PC-9 (cell line): ENCODE results near the gene IFTAP. TPM values are rescaled to one million over a fixed set of nuclear protein-coding genes. Genes with fewer than 3 reads are reported as not detected.

Source experiments
- BruUV-seq: library from RNA; stranded (reverse); fragments of 400-500 nt; replicated peaks from 2 replicates; lab custom pipeline; 2021; lab: Mats Ljungman, UMichigan
- CTCF ChIA-PET: fragments of 300-600 bp; sonication (Branson Sonifier 250); formaldehyde crosslinking; loops from one replicate; lab custom pipeline; 2022; ENCODE audit warnings: antibody characterized with exemption; lab: Charles Lee
- POLR2A ChIA-PET: fragments of 300-600 bp; sonication (Branson Sonifier 250); formaldehyde crosslinking; loops from one replicate; lab custom pipeline; 2022; ENCODE audit warnings: antibody characterized with exemption; ENCODE audit not compliant: unreplicated experiment; lab: Charles Lee
- DNase-seq, 2 experiments: peaks; one replicate each; pipeline versions ENCODE4 v3.0.0 to v3.0.0-alpha.2; 2015 to 2022; ENCODE audit warnings: mixed read lengths in 1 of 2
- H2AFZ ChIP-seq: fragments of 200-600 bp; sonication (generic); 2 replicates; pipeline ENCODE4 v1.8.1; 2017; ENCODE audit warnings: antibody characterized with exemption
- H3F3A ChIP-seq: fragments of 200-600 bp; sonication (generic); 2 replicates; pipeline ENCODE4 v1.8.1; 2017; ENCODE audit warnings: antibody characterized with exemption, mild to moderate bottlenecking, low read depth; ENCODE audit not compliant: insufficient read depth
- H3K27ac ChIP-seq: fragments of 200-600 bp; sonication (generic); 2 replicates; pipeline ENCODE4 v1.6.1; 2016; ENCODE audit warnings: mixed run types
- H3K27me3 ChIP-seq: fragments of 200-600 bp; sonication (generic); 2 replicates; pipeline ENCODE4 v1.6.1; 2016; ENCODE audit warnings: low read depth, mixed run types; ENCODE audit not compliant: insufficient read depth
- H3K36me3 ChIP-seq: fragments of 200-600 bp; sonication (generic); 2 replicates; pipeline ENCODE4 v1.6.1; 2016; ENCODE audit warnings: low read depth, mixed run types
- H3K4me1 ChIP-seq: fragments of 200-600 bp; sonication (generic); replicated peaks from 2 replicates; pipeline ENCODE4 v1.6.1; 2016; ENCODE audit warnings: mixed run types; ENCODE audit not compliant: insufficient read depth
- H3K4me2 ChIP-seq: fragments of 200-600 bp; sonication (generic); 2 replicates; pipeline ENCODE4 v1.6.1; 2017; ENCODE audit warnings: mixed run types
- H3K4me3 ChIP-seq: fragments of 200-600 bp; sonication (generic); 2 replicates; pipeline ENCODE4 v1.6.1; 2016; ENCODE audit warnings: mixed run types
- H3K79me2 ChIP-seq: fragments of 200-600 bp; sonication (generic); 2 replicates; pipeline ENCODE4 v1.6.1; 2017; ENCODE audit warnings: low read depth, mixed run types
- H3K9me2 ChIP-seq: fragments of 200-600 bp; sonication (generic); 2 replicates; pipeline ENCODE4 v1.8.1; 2017; ENCODE audit warnings: mild to moderate bottlenecking; ENCODE audit not compliant: insufficient read depth
- H3K9me3 ChIP-seq: fragments of 200-600 bp; sonication (generic); 2 replicates; pipeline ENCODE4 v1.8.1; 2016; ENCODE audit warnings: low read depth; ENCODE audit not compliant: insufficient read depth
- H4K20me1 ChIP-seq: fragments of 200-600 bp; sonication (generic); 2 replicates; pipeline ENCODE4 v1.8.1; 2017; ENCODE audit not compliant: insufficient read depth
- EZH2 ChIP-seq: fragments of 200-600 bp; sonication (generic); IDR thresholded peaks from 2 replicates; pipeline ENCODE4 v1.8.0; 2017; ENCODE audit warnings: antibody characterized with exemption, low read depth
- intact Hi-C: fragments of 100-400 bp; cut with micrococcal nuclease; formaldehyde crosslinking; loops from one replicate; pipeline ENCODE4 v1.10.0; 2022; ENCODE audit not compliant: unreplicated experiment
- total RNA-seq: library from RNA; stranded (reverse); gene quantifications from 2 replicates; pipeline ENCODE4 v1.2.3, GENCODE V29; 2021
- TF ChIP-seq, protein P1 (sequence below): fragments of 200-600 bp; sonication (generic); conservative IDR thresholded peaks from 2 replicates; pipeline ENCODE4 v1.6.1; 2017; ENCODE audit warnings: mixed run types, antibody characterized with exemption, mild to moderate bottlenecking, moderate library complexity

The IFTAP gene
- total RNA-seq, 1 experiment from 2014 or later: 18.9 TPM

DNA sequence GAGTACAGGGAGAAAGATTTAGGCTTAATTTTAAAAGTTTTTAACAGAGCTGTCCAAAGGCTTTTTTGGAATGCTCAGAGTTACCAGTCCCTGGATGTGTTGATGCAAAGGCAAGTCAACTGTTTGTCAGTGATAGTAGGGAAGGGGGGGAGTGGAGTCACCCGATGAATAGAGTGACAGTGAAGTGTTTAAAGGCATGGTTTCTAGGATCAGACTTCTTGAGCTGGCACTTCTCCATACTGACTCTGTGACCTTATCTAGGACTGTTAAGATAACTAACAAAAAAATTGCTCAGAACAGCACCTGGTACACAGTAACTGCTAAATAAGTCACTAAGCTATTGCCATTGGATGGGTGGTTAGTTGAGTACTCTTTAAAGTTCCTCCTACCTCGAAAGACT is 15.1 kb downstream of the IFTAP start:
- H3K4me3 ChIP-seq: no peak overlapping the region
- H4K20me1 ChIP-seq: 0 out of 2 replicates have a peak, but pooled peaks cover 4% of the 10 kb centered on the region
- H3K27me3 ChIP-seq: no peaks in the 10 kb centered on the region
- ChIA-PET CTCF (no interaction called here), POLR2A (no interaction called here)
- no TSS peak for BruUV-seq
- no peak overlapping the region for H2AFZ ChIP-seq
- H3K27ac ChIP-seq: no peak overlapping the region
- H3K36me3 ChIP-seq: no peaks in the 10 kb centered on the region
- TF ChIP-seq, protein P1, sequence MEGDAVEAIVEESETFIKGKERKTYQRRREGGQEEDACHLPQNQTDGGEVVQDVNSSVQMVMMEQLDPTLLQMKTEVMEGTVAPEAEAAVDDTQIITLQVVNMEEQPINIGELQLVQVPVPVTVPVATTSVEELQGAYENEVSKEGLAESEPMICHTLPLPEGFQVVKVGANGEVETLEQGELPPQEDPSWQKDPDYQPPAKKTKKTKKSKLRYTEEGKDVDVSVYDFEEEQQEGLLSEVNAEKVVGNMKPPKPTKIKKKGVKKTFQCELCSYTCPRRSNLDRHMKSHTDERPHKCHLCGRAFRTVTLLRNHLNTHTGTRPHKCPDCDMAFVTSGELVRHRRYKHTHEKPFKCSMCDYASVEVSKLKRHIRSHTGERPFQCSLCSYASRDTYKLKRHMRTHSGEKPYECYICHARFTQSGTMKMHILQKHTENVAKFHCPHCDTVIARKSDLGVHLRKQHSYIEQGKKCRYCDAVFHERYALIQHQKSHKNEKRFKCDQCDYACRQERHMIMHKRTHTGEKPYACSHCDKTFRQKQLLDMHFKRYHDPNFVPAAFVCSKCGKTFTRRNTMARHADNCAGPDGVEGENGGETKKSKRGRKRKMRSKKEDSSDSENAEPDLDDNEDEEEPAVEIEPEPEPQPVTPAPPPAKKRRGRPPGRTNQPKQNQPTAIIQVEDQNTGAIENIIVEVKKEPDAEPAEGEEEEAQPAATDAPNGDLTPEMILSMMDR: no peak
- no peak for TF ChIP-seq EZH2
- H3K4me2 ChIP-seq: no peak overlapping the region
- intact Hi-C loops: no loop called here
- H3F3A ChIP-seq: no peaks in the 10 kb centered on the region
- no peaks in the 10 kb centered on the region for H3K4me1 ChIP-seq
- H3K79me2 ChIP-seq: no peaks in the 10 kb centered on the region
- DNase-seq: no peak
- H3K9me3 ChIP-seq: no peaks in the 10 kb centered on the region
- H3K9me2 ChIP-seq: no peaks in the 10 kb centered on the region

DNA sequence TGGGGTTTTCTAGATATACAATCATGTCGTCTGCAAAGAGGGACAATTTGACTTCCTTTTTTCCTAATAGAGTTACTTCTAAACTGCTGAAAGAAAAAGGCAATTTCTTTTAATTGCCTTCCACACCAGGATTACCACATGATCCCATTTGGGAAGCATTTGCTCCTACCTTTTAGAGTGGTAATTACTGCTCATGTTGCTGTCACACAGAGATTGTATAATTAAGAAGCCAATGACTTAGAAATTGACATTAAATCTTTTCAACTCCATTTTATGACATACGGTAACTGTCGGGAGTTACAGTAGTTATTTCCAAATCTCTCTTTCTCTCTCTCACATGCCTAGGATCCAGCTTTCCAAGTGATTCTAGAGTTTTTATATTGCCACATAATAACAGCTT is 21.5 kb downstream of the IFTAP start:
- POLR2A ChIA-PET: no interaction called here
- H4K20me1 ChIP-seq: no peaks in the 10 kb centered on the region
- no TSS peak for BruUV-seq

DNA sequence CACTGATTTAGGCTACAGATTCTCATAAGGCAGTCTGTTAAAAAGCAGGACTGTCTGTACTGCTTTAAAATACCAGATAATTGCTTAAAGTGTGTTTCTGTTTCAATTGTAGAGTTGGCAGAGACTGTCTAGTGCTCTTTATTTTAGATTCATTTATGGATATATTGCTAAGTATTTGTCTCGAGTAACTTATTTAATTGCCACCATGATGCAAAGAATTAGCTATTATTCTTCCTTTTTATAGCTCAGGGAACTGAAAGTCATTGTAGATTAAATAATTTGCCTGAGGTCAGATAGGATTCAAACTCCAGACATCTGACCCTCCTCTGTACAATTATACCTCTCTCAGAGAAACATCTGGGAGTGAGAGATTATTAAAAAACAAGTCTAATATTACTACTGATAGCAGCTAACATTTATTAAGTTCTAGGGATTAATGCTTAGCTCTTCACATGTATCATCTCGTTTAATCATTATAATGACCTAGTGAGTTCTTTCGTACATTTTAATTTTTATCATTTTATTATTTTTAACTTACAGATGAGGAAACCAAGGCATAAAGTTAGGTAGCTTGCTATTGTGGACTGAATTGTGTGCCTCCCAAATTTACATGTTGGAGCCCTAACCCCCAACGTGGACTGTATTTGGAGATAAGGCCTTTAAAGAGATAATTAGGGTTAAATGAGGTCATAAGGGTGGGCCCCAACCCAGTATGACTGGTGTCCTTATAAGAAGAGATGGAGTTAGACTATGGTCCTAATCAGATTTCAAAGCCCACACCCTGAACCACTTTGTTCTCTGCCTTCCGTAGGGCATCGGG is 23.5 kb downstream of the IFTAP start:
- H3K36me3 ChIP-seq: no peaks in the 10 kb centered on the region
- ChIA-PET POLR2A (no interaction called here), CTCF (no interaction called here)
- DNase-seq: no peak
- no TSS peak for BruUV-seq
- no peak overlapping the region for H3K4me2 ChIP-seq
- H3K27me3 ChIP-seq: no peaks in the 10 kb centered on the region
- no peak overlapping the region for H3K4me3 ChIP-seq
- no peaks in the 10 kb centered on the region for H3K79me2 ChIP-seq
- no peaks in the 10 kb centered on the region for H4K20me1 ChIP-seq
- H3K9me3 ChIP-seq: no peaks in the 10 kb centered on the region
- no peaks in the 10 kb centered on the region for H3K9me2 ChIP-seq
- intact Hi-C loops: no loop called here
- no peaks in the 10 kb centered on the region for H3K4me1 ChIP-seq
- no peak overlapping the region for H2AFZ ChIP-seq
- TF ChIP-seq, protein P1: no peak
- no peak overlapping the region for H3K27ac ChIP-seq
- no peaks in the 10 kb centered on the region for H3F3A ChIP-seq

More for the DNA sequence above, 21.5 kb downstream of the IFTAP start:
- no peak overlapping the region for H2AFZ ChIP-seq
- DNase-seq: no peak
- H3F3A ChIP-seq: no peaks in the 10 kb centered on the region
- no peaks in the 10 kb centered on the region for H3K9me2 ChIP-seq
- no peaks in the 10 kb centered on the region for H3K9me3 ChIP-seq
- no peaks in the 10 kb centered on the region for H3K4me1 ChIP-seq
- TF ChIP-seq, protein P1: no peak
- TF ChIP-seq EZH2: no peak
- no peak overlapping the region for H3K27ac ChIP-seq
- intact Hi-C loops: no loop called here
- H3K27me3 ChIP-seq: no peaks in the 10 kb centered on the region
- no peak overlapping the region for H3K4me2 ChIP-seq
- CTCF ChIA-PET: no interaction called here
- H3K36me3 ChIP-seq: no peaks in the 10 kb centered on the region
- H3K4me3 ChIP-seq: no peak overlapping the region
- no peaks in the 10 kb centered on the region for H3K79me2 ChIP-seq
